Superior temporal gyrus (tissue), 1 donor: ENCODE results near the gene GLB1L.
A peak's percentile ranks its signal among the peaks of the same experiment; 100 is the strongest.
"Not testable (repeated sequence)": the region's sequence is repeated elsewhere in the genome, so short reads cannot be mapped to it uniquely, and the experiment has no call there.

Experiments
- DNase-seq: peaks from one replicate; pipeline ENCODE4 v3.0.0-alpha.2; 2016; ENCODE audit errors: extremely low spot score

The GLB1L gene

GRCh38 chr2:219245148-219245898 is at the start of gene GLB1L, which contains the start of gene STK16:
TSS of gene GLB1L (minus strand) at chr2:219245444. CDS start at chr2:219243573, 1,871 bp downstream.
TSS of gene STK16 (plus strand) at chr2:219245479. CDS start at chr2:219246000, 521 bp downstream.
- DNase-seq: peak; percentile 97

GRCh38 chr2:219294356-219295351 is 49.4 kb upstream of the GLB1L start:
- peak; percentile 86 for DNase-seq

- DNase-seq: no peak
These were observed 48.5 kb upstream of the GLB1L start for GRCh38 chr2:219293736-219294231.

- DNase-seq: no peak
These were observed 47.4 kb upstream of the GLB1L start for GRCh38 chr2:219292616-219293015.

- DNase-seq: no peak
These were observed 46.8 kb upstream of the GLB1L start for GRCh38 chr2:219291910-219292490.

- no peak for DNase-seq
These were observed 46.1 kb upstream of the GLB1L start for GRCh38 chr2:219291394-219291793.

- DNase-seq: no peak
These were observed 45.3 kb upstream of the GLB1L start for GRCh38 chr2:219290381-219291171.

- peak; percentile 95 for DNase-seq
These were observed 44.5 kb upstream of the GLB1L start for GRCh38 chr2:219289537-219290361.

- no peak for DNase-seq
These were observed 43.9 kb upstream of the GLB1L start for GRCh38 chr2:219289195-219289536.

GRCh38 chr2:219287580-219288265 is 42.5 kb upstream of the GLB1L start:
- DNase-seq: no peak

- DNase-seq: not testable (repeated sequence)
These were observed 41.8 kb upstream of the GLB1L start for GRCh38 chr2:219287116-219287440.

- DNase-seq: peak; percentile 66
These were observed 41.3 kb upstream of the GLB1L start for GRCh38 chr2:219286436-219287115.

- peak; percentile 72 for DNase-seq
These were observed 40.7 kb upstream of the GLB1L start for GRCh38 chr2:219285894-219286425.

GRCh38 chr2:219285373-219285735 is 40.1 kb upstream of the GLB1L start:
- DNase-seq: no peak

GRCh38 chr2:219284501-219285372 is 39.5 kb upstream of the GLB1L start:
- DNase-seq: no peak

GRCh38 chr2:219282943-219283581 is 37.8 kb upstream of the GLB1L start:
- DNase-seq: peak; percentile 24

GRCh38 chr2:219282375-219282774 is 37.1 kb upstream of the GLB1L start:
- DNase-seq: peak; percentile 88

GRCh38 chr2:219281588-219281987 is 36.3 kb upstream of the GLB1L start:
- no peak for DNase-seq
